HEK293T (cell line): ENCODE measurements around the gene DLD.

Experiments used
- SP1 ChIP-seq: fragments of 450-650 bp; IDR thresholded peaks from 2 replicates; pipeline ENCODE4 v1.6.1; 2017
- TF ChIP-seq, protein P1 (sequence below): fragments of 450-650 bp; IDR thresholded peaks from 2 replicates; pipeline ENCODE4 v1.6.1; 2016

DNA sequence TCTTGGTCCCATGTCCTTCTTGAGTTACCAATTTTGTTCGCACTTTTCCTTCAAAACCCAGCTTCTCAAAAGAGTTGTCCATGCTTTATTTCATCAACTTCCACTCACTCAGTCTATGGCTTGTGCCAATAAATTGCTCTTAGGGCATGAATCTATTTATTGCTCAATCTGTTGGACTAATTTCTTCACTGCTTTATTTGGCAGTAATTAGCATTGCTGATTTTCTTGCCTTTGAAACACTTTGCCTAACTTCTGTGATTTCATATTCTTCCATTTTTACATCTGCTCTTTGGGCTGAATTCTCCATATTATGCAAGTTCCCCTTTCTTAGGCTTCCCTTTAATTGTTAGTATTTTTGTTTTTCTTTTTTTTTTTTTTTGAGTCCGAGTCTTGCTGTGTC, 16.8 kb downstream of the DLD start:
- TF ChIP-seq, protein P1, sequence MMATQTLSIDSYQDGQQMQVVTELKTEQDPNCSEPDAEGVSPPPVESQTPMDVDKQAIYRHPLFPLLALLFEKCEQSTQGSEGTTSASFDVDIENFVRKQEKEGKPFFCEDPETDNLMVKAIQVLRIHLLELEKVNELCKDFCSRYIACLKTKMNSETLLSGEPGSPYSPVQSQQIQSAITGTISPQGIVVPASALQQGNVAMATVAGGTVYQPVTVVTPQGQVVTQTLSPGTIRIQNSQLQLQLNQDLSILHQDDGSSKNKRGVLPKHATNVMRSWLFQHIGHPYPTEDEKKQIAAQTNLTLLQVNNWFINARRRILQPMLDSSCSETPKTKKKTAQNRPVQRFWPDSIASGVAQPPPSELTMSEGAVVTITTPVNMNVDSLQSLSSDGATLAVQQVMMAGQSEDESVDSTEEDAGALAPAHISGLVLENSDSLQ: no peak
- no peak for TF ChIP-seq SP1
